H1 (cell line): ENCODE results near the gene ZNF423. TPM values are rescaled to one million over a fixed set of nuclear protein-coding genes. Genes with fewer than 3 reads are reported as not detected.

Experiments
- CTCF ChIA-PET: fragments of 300-600 bp; sonication (Branson Sonifier 250); formaldehyde crosslinking; loops from one replicate; lab custom pipeline; 2021; ENCODE audit not compliant: partially characterized antibody; lab: Charles Lee
- POLR2A ChIA-PET: fragments of 300-600 bp; sonication (Branson Sonifier 250); formaldehyde crosslinking; loops from one replicate; lab custom pipeline; 2021; ENCODE audit warnings: inconsistent platforms; ENCODE audit not compliant: partially characterized antibody; lab: Charles Lee
- DNase-seq, 2 experiments: peaks; one replicate each; pipeline versions ENCODE4 v3.0.0 to v3.0.0-alpha.2; 2010 to 2022; ENCODE audit warnings: low spot score in 2 of 2, low read depth in 1 of 2, mixed read lengths in 1 of 2
- FAIRE-seq: peaks from 2 replicates; lab custom pipeline; 2011; peaks lifted over from hg19 to GRCh38; lab: Jason Lieb, UNC
- H2AFZ ChIP-seq: 2 replicates; pipeline ENCODE4 v1.8.1; 2012; ENCODE audit warnings: low read length, inconsistent platforms
- H2AK5ac ChIP-seq: 2 replicates; pipeline ENCODE4 v1.6.1; 2013; ENCODE audit warnings: low read depth, low read length
- H2BK120ac ChIP-seq: replicated peaks from 2 replicates; pipeline ENCODE3; 2013; ENCODE audit warnings: low read depth, low read length, inconsistent platforms
- H2BK12ac ChIP-seq: 2 replicates; pipeline ENCODE4 v1.6.1; 2013; ENCODE audit warnings: low read depth, low read length
- H2BK15ac ChIP-seq: 2 replicates; pipeline ENCODE4 v1.6.1; 2013; ENCODE audit warnings: low read length
- H2BK20ac ChIP-seq: 2 replicates; pipeline ENCODE4 v1.6.1; 2013; ENCODE audit warnings: low read length
- H2BK5ac ChIP-seq: 2 replicates; pipeline ENCODE4 v1.6.1; 2013; ENCODE audit warnings: low read depth, low read length
- H3K14ac ChIP-seq: 2 replicates; pipeline ENCODE4 v1.6.1; 2013; ENCODE audit warnings: inconsistent platforms; ENCODE audit not compliant: insufficient read length
- H3K18ac ChIP-seq: 2 replicates; pipeline ENCODE4 v1.6.1; 2013; ENCODE audit warnings: low read length; ENCODE audit errors: extremely low read depth
- H3K23ac ChIP-seq: 2 replicates; pipeline ENCODE4 v1.6.1; 2013; ENCODE audit warnings: inconsistent platforms; ENCODE audit not compliant: insufficient read length
- H3K23me2 ChIP-seq: 2 replicates; pipeline ENCODE4 v1.6.1; 2013; ENCODE audit warnings: low read depth, low read length
- H3K27ac ChIP-seq: 2 replicates; pipeline ENCODE4 v1.6.1; 2011; ENCODE audit warnings: low read depth, low read length, inconsistent platforms
- H3K27me3 ChIP-seq, 4 experiments: replicated peaks in 1 of 4; 1 replicate in 1 of 4; 2 replicates in 3 of 4; pipeline versions ENCODE4 v1.6.1 to v1.8.1; 2011 to 2013; ENCODE audit warnings: low read length in 3 of 4, mild to moderate bottlenecking in 3 of 4, inconsistent platforms in 2 of 4, mixed read lengths in 2 of 4, moderate library complexity in 1 of 4; ENCODE audit not compliant: control insufficient read depth in 3 of 4, insufficient read depth in 3 of 4; ENCODE audit errors: extremely low read depth in 1 of 4
- H3K36me3 ChIP-seq, 4 experiments: 2 replicates each; pipeline versions ENCODE4 v1.6.1 to v1.8.1; 2011 to 2013; ENCODE audit warnings: mild to moderate bottlenecking in 4 of 4, low read length in 3 of 4, moderate library complexity in 2 of 4, control low read depth in 1 of 4, inconsistent platforms in 1 of 4; ENCODE audit not compliant: insufficient read depth in 4 of 4, control insufficient read depth in 2 of 4
- H3K4ac ChIP-seq: replicated peaks from 2 replicates; pipeline ENCODE3; 2013; ENCODE audit warnings: low read length, low read depth, mixed read lengths, inconsistent platforms; ENCODE audit not compliant: insufficient read length
- H3K4me1 ChIP-seq, 4 experiments: replicated peaks in 1 of 4; 1 replicate in 1 of 4; 2 replicates in 3 of 4; pipeline versions ENCODE4 v1.6.1 to v1.8.1; 2011 to 2013; ENCODE audit warnings: low read length in 3 of 4, inconsistent platforms in 2 of 4, mixed read lengths in 1 of 4; ENCODE audit not compliant: insufficient read depth in 4 of 4, control insufficient read depth in 3 of 4
- H3K4me2 ChIP-seq, 2 experiments: 2 replicates each; pipeline versions ENCODE4 v1.6.1 to v1.8.1; 2011 to 2013; ENCODE audit warnings: low read depth in 2 of 2, low read length in 2 of 2, control low read depth in 1 of 2, inconsistent platforms in 1 of 2, mild to moderate bottlenecking in 1 of 2; ENCODE audit not compliant: insufficient read depth in 1 of 2
- H3K4me3 ChIP-seq, 4 experiments: fragments of 200-600, 300-600 bp in 1 of 4; sonication (generic), shearing (Covaris generic), sonication (Bioruptor Twin) in 1 of 4; 2 replicates each; pipeline versions ENCODE4 v1.5.1 to v1.8.1; 2011 to 2016; ENCODE audit warnings: low read length in 4 of 4, low read depth in 3 of 4, control low read depth in 2 of 4, inconsistent platforms in 2 of 4, mild to moderate bottlenecking in 2 of 4, mixed read lengths in 1 of 4, moderate library complexity in 1 of 4; ENCODE audit not compliant: insufficient read depth in 2 of 4; ENCODE audit errors: extremely low read depth in 1 of 4
- H3K56ac ChIP-seq: replicated peaks from 2 replicates; pipeline ENCODE3; 2013; ENCODE audit warnings: low read depth, mild to moderate bottlenecking, mixed read lengths, low read length, inconsistent platforms; ENCODE audit not compliant: insufficient read length
- H3K79me1 ChIP-seq: 2 replicates; pipeline ENCODE4 v1.6.1; 2013; ENCODE audit warnings: low read depth, low read length, control low read depth
- H3K79me2 ChIP-seq, 2 experiments: 2 replicates each; pipeline versions ENCODE4 v1.6.1 to v1.8.1; 2012 to 2013; ENCODE audit warnings: low read length in 2 of 2, mild to moderate bottlenecking in 2 of 2, inconsistent platforms in 1 of 2; ENCODE audit not compliant: insufficient read depth in 2 of 2, control insufficient read depth in 1 of 2
- H3K9ac ChIP-seq, 4 experiments: replicated peaks in 1 of 4; 1 replicate in 1 of 4; 2 replicates in 3 of 4; pipeline versions ENCODE4 v1.6.1 to v1.8.1; 2011 to 2013; ENCODE audit warnings: low read depth in 3 of 4, low read length in 3 of 4, control low read depth in 2 of 4, mild to moderate bottlenecking in 2 of 4, moderate library complexity in 2 of 4, inconsistent platforms in 1 of 4; ENCODE audit errors: extremely low read depth in 1 of 4
- H3K9me3 ChIP-seq, 2 experiments: 2 replicates each; pipeline versions ENCODE4 v1.6.1 to v1.8.1; 2012 to 2013; ENCODE audit warnings: mild to moderate bottlenecking in 2 of 2, moderate library complexity in 2 of 2, control low read depth in 1 of 2, inconsistent platforms in 1 of 2, low read depth in 1 of 2, low read length in 1 of 2, mixed read lengths in 1 of 2; ENCODE audit not compliant: insufficient read depth in 2 of 2
- H4K20me1 ChIP-seq, 2 experiments: replicated peaks in 1 of 2; 2 replicates each; pipeline versions ENCODE3 to v1.8.1; 2011 to 2013; ENCODE audit warnings: inconsistent platforms in 2 of 2, low read length in 2 of 2, mild to moderate bottlenecking in 1 of 2; ENCODE audit not compliant: insufficient read depth in 2 of 2, control insufficient read depth in 1 of 2
- H4K5ac ChIP-seq: 2 replicates; pipeline ENCODE4 v1.6.1; 2013; ENCODE audit warnings: low read length, low read depth, mixed read lengths, inconsistent platforms; ENCODE audit not compliant: insufficient read length
- H4K8ac ChIP-seq: 2 replicates; pipeline ENCODE4 v1.8.0; 2013; ENCODE audit warnings: mild to moderate bottlenecking, moderate library complexity, low read length, inconsistent platforms; ENCODE audit not compliant: insufficient read depth; ENCODE audit errors: extremely low read depth
- H4K91ac ChIP-seq: replicated peaks from 2 replicates; pipeline ENCODE3; 2013; ENCODE audit warnings: low read length, mixed read lengths, inconsistent platforms; ENCODE audit not compliant: insufficient read length
- CBX8 ChIP-seq: fragments of 300-800, 300-1000 bp; sonication (generic); IDR thresholded peaks from 2 replicates; pipeline ENCODE4 v1.7.1; 2016; ENCODE audit warnings: low read depth, low read length, borderline replicate concordance
- WGBS, 2 experiments: shearing (Covaris generic) in 1 of 2; methylation state at CpG; one replicate each; pipeline versions ENCODE4 v1.1.6 to v1.1.7; 2013 to 2015; ENCODE audit warnings: low lambda C conversion rate in 2 of 2, mixed read lengths in 2 of 2, inconsistent platforms in 1 of 2, low coverage in 1 of 2, missing lambda C conversion rate in 1 of 2; ENCODE audit not compliant: insufficient replicate concordance in 2 of 2, insufficient coverage in 1 of 2, insufficient read length in 1 of 2; ENCODE audit errors: extremely low coverage in 1 of 2, missing lambda C conversion rate in 1 of 2; 5-methylcytosine and 5-hydroxymethylcytosine counted together
- polyA plus RNA-seq, 7 experiments: library from polyadenylated mRNA; depleted of rRNA in 3 of 7; stranded (reverse) in 5 of 7; unstranded in 2 of 7; fragments of >200 nt in 5 of 7; fragments of 200-250 nt in 2 of 7; gene quantifications; 1 replicate in 5 of 7; 2 replicates in 1 of 7; 4 replicates in 1 of 7; pipeline versions ENCODE4 v1.2.1 to v1.2.3, GENCODE V29; 2011 to 2013; ENCODE audit warnings: missing spikeins in 2 of 7, mixed read lengths in 2 of 7
- total RNA-seq: library from RNA; stranded (reverse); fragmentation: NEBNext Ultra II Directional; extraction: Animal tissue kit (Norgen Biotek cat#: 25700); gene quantifications from 2 replicates; pipeline ENCODE4 v1.2.1, GENCODE V29; 2021
- TF ChIP-seq, protein P1 (sequence below): IDR thresholded peaks from 2 replicates; pipeline ENCODE4 v1.6.1; 2011; ENCODE audit warnings: low read length, improper control_type of control experiment

The ZNF423 gene
- total and polyA plus RNA-seq, 2 of the 8 experiments (the other 6 are each of a cell fraction or from before 2014, with no cell fraction given) = 38.2 to 52.3 TPM

DNA sequence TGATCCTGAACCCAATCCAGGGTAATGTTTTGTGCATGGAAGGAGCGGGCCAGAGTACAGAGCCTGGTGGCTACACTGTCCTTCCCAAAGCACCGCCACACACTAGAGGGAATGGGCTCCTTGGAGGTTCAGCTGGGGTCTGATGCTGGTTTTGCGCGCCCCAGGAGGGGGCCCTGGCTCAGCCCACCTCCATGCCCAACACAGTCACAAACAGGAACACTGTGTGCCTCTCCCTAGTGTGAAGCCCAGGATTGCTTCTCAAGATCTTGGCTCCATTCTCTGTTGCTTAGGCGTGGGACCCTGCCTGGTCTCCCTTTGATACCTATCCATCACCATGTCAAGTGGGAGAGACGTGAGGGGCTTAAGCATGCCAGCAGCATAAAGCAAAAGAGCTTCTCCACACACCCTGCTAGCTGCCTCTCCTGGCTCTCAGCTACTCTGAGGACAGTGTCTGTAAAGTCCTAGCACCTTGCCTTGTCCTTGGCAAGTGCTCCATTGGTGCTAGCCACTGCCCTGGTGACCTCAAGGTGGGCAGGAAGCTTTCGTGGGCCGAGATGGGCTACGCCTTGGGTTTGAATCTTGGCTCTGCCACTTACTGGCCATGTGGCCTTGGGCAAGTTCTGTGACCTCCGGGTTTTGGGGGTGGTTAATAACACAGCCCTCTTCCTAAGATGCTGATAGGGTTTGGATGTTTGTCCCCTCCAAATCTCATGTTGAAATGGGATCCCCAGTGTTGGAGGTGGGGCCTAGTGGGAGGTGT, 360.1 kb downstream of the ZNF423 start:
- no peak for DNase-seq
- CTCF ChIA-PET = interaction anchor here (0.5 to 0.7 kb wide), 2 partner anchors 8 to 113 kb away, joined by 3 read pairs; no protein-coding TSS in a partner anchor
- WGBS, 2 experiments = 96% methylated on average over 10 of the region's 10 CpGs; no CpG with 5 or more reads in 1 of the 2 experiments

More for the DNA sequence above, 360.1 kb downstream of the ZNF423 start:
- Histone ChIP-seq H2BK20ac (no peak overlapping the region), H3K27me3 (no peaks in the 10 kb centered on the region), H2BK15ac (no peak overlapping the region), H3K14ac (no peak overlapping the region), H2BK5ac (no peak overlapping the region; the same call in 1 of the 2 replicates), H2AK5ac (no peak overlapping the region), H2BK120ac (no peak overlapping the region), H3K56ac (no peak overlapping the region), H3K9ac (no peak overlapping the region), H3K79me1 (no peaks in the 10 kb centered on the region), H3K18ac (no peak overlapping the region), H2BK12ac (no peak overlapping the region; the same call in 1 of the 2 replicates), H4K20me1 (peaks cover 2 to 5% of the 10 kb centered on the region in 2 experiments), H3K27ac (no peak overlapping the region), H2AFZ (no peak overlapping the region), H3K9me3 (no peaks in the 10 kb centered on the region), H3K4me3 (no peak overlapping the region), H4K5ac (no peak overlapping the region), H3K4me2 (no peak overlapping the region), H3K36me3 (no peaks in the 10 kb centered on the region), H3K4me1 (peaks cover 0 to 16% (median 5%) of the 10 kb centered on the region in 4 experiments; a peak in 6 of 7 replicates), H4K8ac (no peak overlapping the region; the same call in 1 of the 2 replicates), H3K23me2 (no peaks in the 10 kb centered on the region; the same call in 1 of the 2 replicates), H3K4ac (no peak overlapping the region), H3K79me2 (no peaks in the 10 kb centered on the region), H4K91ac (no peak overlapping the region), H3K23ac (no peak overlapping the region)
- FAIRE-seq = no peak
- POLR2A ChIA-PET = no interaction called here
- TF ChIP-seq, protein P1, sequence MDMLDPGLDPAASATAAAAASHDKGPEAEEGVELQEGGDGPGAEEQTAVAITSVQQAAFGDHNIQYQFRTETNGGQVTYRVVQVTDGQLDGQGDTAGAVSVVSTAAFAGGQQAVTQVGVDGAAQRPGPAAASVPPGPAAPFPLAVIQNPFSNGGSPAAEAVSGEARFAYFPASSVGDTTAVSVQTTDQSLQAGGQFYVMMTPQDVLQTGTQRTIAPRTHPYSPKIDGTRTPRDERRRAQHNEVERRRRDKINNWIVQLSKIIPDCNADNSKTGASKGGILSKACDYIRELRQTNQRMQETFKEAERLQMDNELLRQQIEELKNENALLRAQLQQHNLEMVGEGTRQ = no peak
- TF ChIP-seq CBX8 = no peak
